GM13977 (cell line): ENCODE data around the gene ADCYAP1R1.

ENCODE experiments used
- DNase-seq: peaks from one replicate; pipeline ENCODE4 v3.0.0; 2012; ENCODE audit warnings: low spot score
- CTCF ChIP-seq: IDR thresholded peaks from 2 replicates; pipeline ENCODE4 v1.5.1; 2012; ENCODE audit warnings: mild to moderate bottlenecking, control low read depth; ENCODE audit not compliant: insufficient read depth; ENCODE audit errors: extremely low read depth, missing control alignments
- in situ Hi-C: fragments of 300-500 bp; cut with MboI; formaldehyde crosslinking; loops from one replicate; pipeline ENCODE4 v1.12.0; 2022; ENCODE audit warnings: low sequenced_read_pairs, low pct_unique_long_range_greater_than_20kb, mixed read lengths, inconsistent platforms; ENCODE audit not compliant: unreplicated experiment

The ADCYAP1R1 gene

GRCh38 chr7:31065840-31066239 lies 13.7 kb downstream of the ADCYAP1R1 start:
- in situ Hi-C loops = no loop called here
- no peak for TF ChIP-seq CTCF
- DNase-seq = no peak

GRCh38 chr7:31066516-31067130 lies 14.5 kb downstream of the ADCYAP1R1 start:
- in situ Hi-C loops = no loop called here
- no peak for TF ChIP-seq CTCF
- no peak for DNase-seq

- TF ChIP-seq CTCF = no peak
- in situ Hi-C loops = no loop called here
- no peak for DNase-seq
These were observed 15.4 kb downstream of the ADCYAP1R1 start for GRCh38 chr7:31067491-31067890.

GRCh38 chr7:31068006-31068675 lies 16.0 kb downstream of the ADCYAP1R1 start:
- no peak for DNase-seq
- in situ Hi-C loops = no loop called here
- no peak for TF ChIP-seq CTCF

- no peak for DNase-seq
- TF ChIP-seq CTCF = no peak
- in situ Hi-C loops = no loop called here
These were observed 17.9 kb downstream of the ADCYAP1R1 start for GRCh38 chr7:31069860-31070555.

- in situ Hi-C loops = no loop called here
- DNase-seq = no peak
- no peak for TF ChIP-seq CTCF
These were observed 19.0 kb downstream of the ADCYAP1R1 start for GRCh38 chr7:31070991-31071644.
